WTC11 (cell line): ENCODE data around the gene DPP9. TPM values are rescaled to one million over a fixed set of nuclear protein-coding genes. Genes with fewer than 3 reads are reported as not detected.
A peak's percentile ranks its signal among the peaks of the same experiment; 100 is the strongest.

Experiments
- ATAC-seq: fragments of 200-7000 bp; cut with Tn5 transposase; 2 replicates; pipeline ENCODE4 v1.10.0; 2021; ENCODE audit warnings: mild to moderate bottlenecking, moderate library complexity
- CTCF ChIA-PET: fragments of 300-600 bp; sonication (Branson Sonifier 250); formaldehyde crosslinking; loops from one replicate; lab custom pipeline; 2021; ENCODE audit warnings: antibody characterized with exemption; lab: Charles Lee
- POLR2A ChIA-PET: fragments of 350-600 bp; sonication (Branson Sonifier 250); formaldehyde crosslinking; loops from one replicate; lab custom pipeline; 2021; ENCODE audit warnings: antibody characterized with exemption; lab: Charles Lee
- DNase-seq: peaks from one replicate; pipeline ENCODE4 v3.0.0; 2021; ENCODE audit warnings: low spot score
- H3K27ac Mint-ChIP-seq: 2 replicates; pipeline ENCODE4 v1.8.0; 2021; ENCODE audit warnings: mixed read lengths
- H3K27me3 Mint-ChIP-seq: 2 replicates; pipeline ENCODE4 v1.8.0; 2021; ENCODE audit warnings: low read depth, mild to moderate bottlenecking, moderate library complexity, mixed read lengths
- H3K36me3 Mint-ChIP-seq: 2 replicates; pipeline ENCODE4 v1.8.0; 2021; ENCODE audit warnings: mixed read lengths
- H3K4me1 Mint-ChIP-seq: 2 replicates; pipeline ENCODE4 v1.8.0; 2022; ENCODE audit warnings: mixed read lengths
- H3K4me3 Mint-ChIP-seq: 2 replicates; pipeline ENCODE4 v1.8.0; 2021; ENCODE audit warnings: mild to moderate bottlenecking, moderate library complexity, mixed read lengths
- H3K9me3 Mint-ChIP-seq: 2 replicates; pipeline ENCODE4 v1.8.0; 2021; ENCODE audit warnings: mixed read lengths
- ATF2 ChIP-seq: sonication (generic); formaldehyde crosslinking; IDR thresholded peaks from 2 replicates; pipeline ENCODE4 v1.8.1; 2022; ENCODE audit warnings: low read depth, missing genetic modification reagents, borderline replicate concordance
- CREB1 ChIP-seq: sonication (generic); formaldehyde crosslinking; IDR thresholded peaks from 2 replicates; pipeline ENCODE4 v1.8.0; 2023; ENCODE audit warnings: mild to moderate bottlenecking, missing genetic modification reagents
- CREM ChIP-seq: sonication (generic); formaldehyde crosslinking; IDR thresholded peaks from 2 replicates; pipeline ENCODE4 v1.8.1; 2022; ENCODE audit warnings: mild to moderate bottlenecking, missing genetic modification reagents, moderate library complexity
- E2F4 ChIP-seq: sonication (generic); formaldehyde crosslinking; IDR thresholded peaks from 2 replicates; pipeline ENCODE4 v1.8.1; 2022; ENCODE audit warnings: low read depth, mild to moderate bottlenecking, moderate library complexity, missing genetic modification reagents, borderline replicate concordance
- ESRRA ChIP-seq: sonication (generic); formaldehyde crosslinking; IDR thresholded peaks from 2 replicates; pipeline ENCODE4 v1.8.1; 2022; ENCODE audit warnings: mild to moderate bottlenecking, missing genetic modification reagents, borderline replicate concordance
- FOXK1 ChIP-seq: sonication (generic); formaldehyde crosslinking; IDR thresholded peaks from 2 replicates; pipeline ENCODE4 v1.8.0; 2022; ENCODE audit warnings: mild to moderate bottlenecking, moderate library complexity, missing genetic modification reagents
- FOXP1 ChIP-seq: sonication (generic); formaldehyde crosslinking; IDR thresholded peaks from 2 replicates; pipeline ENCODE4 v1.8.0; 2022; ENCODE audit warnings: missing genetic modification reagents, mild to moderate bottlenecking, moderate library complexity, borderline replicate concordance
- GRHL2 ChIP-seq: fragments of 250-450 bp; sonication (Bioruptor Pico); IDR thresholded peaks from 2 replicates; pipeline ENCODE4 v1.8.0; 2022; ENCODE audit warnings: mild to moderate bottlenecking, moderate library complexity; ENCODE audit not compliant: insufficient replicate concordance, severe bottlenecking
- IRF1 ChIP-seq: sonication (generic); formaldehyde crosslinking; IDR thresholded peaks from 2 replicates; pipeline ENCODE4 v1.8.0; 2023; ENCODE audit warnings: missing genetic modification reagents
- MLX ChIP-seq: sonication (generic); formaldehyde crosslinking; IDR thresholded peaks from 2 replicates; pipeline ENCODE4 v1.8.1; 2023; ENCODE audit warnings: mild to moderate bottlenecking, missing genetic modification reagents, moderate library complexity
- MXD4 ChIP-seq: fragments of 250-450 bp; sonication (Bioruptor Pico); IDR thresholded peaks from 2 replicates; pipeline ENCODE4 v1.8.0; 2021; ENCODE audit warnings: mild to moderate bottlenecking, moderate library complexity, borderline replicate concordance
- NFE2L1 ChIP-seq: sonication (generic); formaldehyde crosslinking; IDR thresholded peaks from 2 replicates; pipeline ENCODE4 v1.8.1; 2023; ENCODE audit warnings: missing genetic modification reagents
- NR2C2 ChIP-seq: sonication (generic); formaldehyde crosslinking; IDR thresholded peaks from 2 replicates; pipeline ENCODE4 v1.8.0; 2022; ENCODE audit warnings: mild to moderate bottlenecking, missing genetic modification reagents
- PREB ChIP-seq: sonication (generic); formaldehyde crosslinking; IDR thresholded peaks from 2 replicates; pipeline ENCODE4 v1.8.1; 2022; ENCODE audit warnings: mild to moderate bottlenecking, missing genetic modification reagents, moderate library complexity, borderline replicate concordance
- SMAD4 ChIP-seq: sonication (generic); formaldehyde crosslinking; IDR thresholded peaks from 2 replicates; pipeline ENCODE4 v1.8.0; 2022; ENCODE audit warnings: mild to moderate bottlenecking, missing genetic modification reagents
- USF1 ChIP-seq: sonication (generic); formaldehyde crosslinking; IDR thresholded peaks from 2 replicates; pipeline ENCODE4 v1.8.0; 2022; ENCODE audit warnings: mild to moderate bottlenecking, missing genetic modification reagents
- USF2 ChIP-seq: sonication (generic); formaldehyde crosslinking; IDR thresholded peaks from 2 replicates; pipeline ENCODE4 v1.8.1; 2023; ENCODE audit warnings: mild to moderate bottlenecking, missing genetic modification reagents, moderate library complexity
- ZNF121 ChIP-seq: sonication (generic); formaldehyde crosslinking; IDR thresholded peaks from 2 replicates; pipeline ENCODE4 v1.8.0; 2023; ENCODE audit warnings: missing genetic modification reagents
- ZNF138 ChIP-seq: sonication (generic); formaldehyde crosslinking; conservative IDR thresholded peaks from 2 replicates; pipeline ENCODE4 v1.8.1; 2022; ENCODE audit warnings: mild to moderate bottlenecking, moderate library complexity, missing genetic modification reagents
- ZNF232 ChIP-seq: sonication (generic); formaldehyde crosslinking; IDR thresholded peaks from 2 replicates; pipeline ENCODE4 v1.8.0; 2022; ENCODE audit warnings: mild to moderate bottlenecking, missing genetic modification reagents
- ZNF532 ChIP-seq: fragments of 250-450 bp; sonication (Bioruptor Pico); IDR thresholded peaks from 2 replicates; pipeline ENCODE4 v1.9.0; 2021; ENCODE audit warnings: mild to moderate bottlenecking, borderline replicate concordance
- total RNA-seq: library from RNA; stranded (reverse); gene quantifications from 3 replicates; pipeline ENCODE4 v1.2.3, GENCODE V29; 2021

Gene DPP9
- total RNA-seq, 1 experiment from 2014 or later: 52.9 TPM

GRCh38 chr19:4760285-4760650 is 36.6 kb upstream of the DPP9 start:
- Mint-ChIP-seq H3K4me1 (peaks cover 6% of the 10 kb centered on the region), H3K27me3 (peaks cover 25% of the 10 kb centered on the region), H3K9me3 (no peaks in the 10 kb centered on the region), H3K27ac (no peak overlapping the region), H3K36me3 (no peaks in the 10 kb centered on the region), H3K4me3 (peak overlapping the region; percentile 68)
- no peak for ATAC-seq
- POLR2A ChIA-PET: interaction anchor here (0.7 to 1.7 kb wide), 2 partner anchors 9 to 31 kb away, joined by 3 to 4 read pairs; no protein-coding TSS in a partner anchor
- CTCF ChIA-PET: interaction anchor here (0.5 to 2.1 kb wide), 5 partner anchors 8 to 74 kb away, joined by 3 to 19 read pairs (median 4); partner anchors contain the start of gene FEM1A
- DNase-seq: no peak
- TF ChIP-seq MLX (CRISPR knock-in tag): no peak
- no peak for TF ChIP-seq ZNF532 (CRISPR knock-in tag)

- DNase-seq (peak; percentile 96), ATAC-seq (peak; percentile 94)
- ChIA-PET POLR2A (interaction anchor here (0.7 to 1.7 kb wide), 2 partner anchors 10 to 31 kb away, joined by 3 to 4 read pairs; no protein-coding TSS in a partner anchor), CTCF (interaction anchor here (0.5 to 2.1 kb wide), 5 partner anchors 9 to 362 kb away, joined by 3 to 19 read pairs (median 4); partner anchors contain the start of gene FEM1A)
- Mint-ChIP-seq H3K4me3 (peak overlapping the region; percentile 68), H3K27ac (no peak overlapping the region), H3K27me3 (peaks cover 25% of the 10 kb centered on the region), H3K36me3 (no peaks in the 10 kb centered on the region), H3K9me3 (no peaks in the 10 kb centered on the region), H3K4me1 (peaks cover 6% of the 10 kb centered on the region)
- TF ChIP-seq CREB1: no peak
- no peak for TF ChIP-seq MXD4 (CRISPR knock-in tag)
- TF ChIP-seq ZNF232 (CRISPR knock-in tag): no peak
- no peak for TF ChIP-seq ATF2 (CRISPR knock-in tag)
- no peak for TF ChIP-seq SMAD4 (CRISPR knock-in tag)
- TF ChIP-seq ESRRA (CRISPR knock-in tag): no peak
- TF ChIP-seq E2F4: no peak
- peak; percentile 41; the same call in 1 of the 2 replicates for TF ChIP-seq FOXK1
- no peak for TF ChIP-seq ZNF138 (CRISPR knock-in tag)
- TF ChIP-seq NR2C2 (CRISPR knock-in tag): no peak
- TF ChIP-seq USF2 (CRISPR knock-in tag): peak; percentile 98
- TF ChIP-seq ZNF121 (CRISPR knock-in tag): no peak
- no peak for TF ChIP-seq PREB (CRISPR knock-in tag)
- peak; percentile 24; the same call in 1 of the 2 replicates for TF ChIP-seq FOXP1 (CRISPR knock-in tag)
- no peak for TF ChIP-seq GRHL2 (CRISPR knock-in tag)
- no peak for TF ChIP-seq NFE2L1 (CRISPR knock-in tag)
- peak; percentile 98 for TF ChIP-seq USF1 (CRISPR knock-in tag)
- no peak for TF ChIP-seq IRF1 (CRISPR knock-in tag)
- no peak for TF ChIP-seq CREM
Observed at GRCh38 chr19:4759388-4760284, 36.0 kb upstream of the DPP9 start.
